Endometrium (tissue), 2 donors: ENCODE measurements around the gene KRTAP10-2.

Experiments
- FAIRE-seq: peaks from 2 replicates; lab custom pipeline; 2012; peaks lifted over from hg19 to GRCh38; lab: Jason Lieb, UNC
- donor health status: control.
- donor health status: control.

Gene KRTAP10-2

DNA sequence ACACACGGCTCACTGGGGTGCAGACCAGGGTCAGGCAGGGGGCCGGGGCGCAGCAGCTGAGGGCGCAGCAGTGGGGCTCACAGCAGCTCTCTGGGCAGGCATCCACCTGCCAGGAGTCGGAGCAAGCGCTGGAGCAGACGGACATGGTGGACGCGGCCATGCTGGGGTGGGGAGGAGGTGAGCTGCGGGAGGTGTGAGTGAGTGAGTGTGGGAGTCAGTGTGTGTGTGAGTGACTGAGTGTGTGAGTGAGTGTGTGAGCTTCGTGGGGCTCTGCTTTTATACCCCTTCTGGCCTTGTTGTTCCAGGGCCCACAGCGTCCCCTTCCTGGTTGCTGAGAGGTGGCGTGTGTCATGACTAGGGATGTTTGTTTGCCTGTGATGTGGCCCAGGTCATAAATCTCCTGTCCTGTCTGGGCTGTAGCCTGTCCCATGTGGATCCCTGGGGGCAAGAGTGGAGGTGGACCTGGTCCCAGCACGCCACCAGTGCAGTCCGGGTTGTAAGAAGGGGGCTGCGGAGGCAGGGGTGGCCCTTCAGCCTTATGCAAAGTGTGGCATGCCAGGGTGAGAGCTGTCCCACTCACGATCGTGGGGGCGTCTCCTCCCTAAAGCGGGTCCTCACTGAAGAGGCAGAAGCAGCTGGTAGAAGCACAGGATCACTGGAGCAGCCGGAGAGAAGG, 11.2 kb downstream of the KRTAP10-2 start, which contains the start of gene KRTAP10-1:
Gene KRTAP10-1 (minus strand): TSS at position 205 of the 676 bp plus-strand sequence. CDS start 45 bp downstream, at position 160.
- no peak for FAIRE-seq

DNA sequence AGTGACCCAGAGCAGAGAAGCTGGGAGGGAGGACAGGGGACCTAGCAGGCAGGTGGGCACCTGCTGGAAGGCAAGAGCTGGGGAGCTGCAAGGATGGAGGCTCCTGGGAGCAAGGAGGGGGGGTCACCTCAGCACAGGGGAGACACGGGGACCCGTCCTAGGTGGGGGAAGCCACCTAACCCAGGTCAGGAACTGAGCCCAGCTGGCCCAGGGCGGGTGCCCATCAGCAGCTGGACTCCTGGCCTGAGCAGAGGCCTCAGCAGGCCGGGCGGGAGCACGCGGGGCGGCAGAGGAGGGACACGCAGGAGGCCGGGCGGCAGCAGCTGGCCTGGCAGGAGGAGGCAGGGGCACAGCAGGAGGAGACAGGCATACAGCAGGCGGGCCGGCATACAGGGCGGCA, 12.3 kb downstream of the KRTAP10-2 start:
- no peak for FAIRE-seq

DNA sequence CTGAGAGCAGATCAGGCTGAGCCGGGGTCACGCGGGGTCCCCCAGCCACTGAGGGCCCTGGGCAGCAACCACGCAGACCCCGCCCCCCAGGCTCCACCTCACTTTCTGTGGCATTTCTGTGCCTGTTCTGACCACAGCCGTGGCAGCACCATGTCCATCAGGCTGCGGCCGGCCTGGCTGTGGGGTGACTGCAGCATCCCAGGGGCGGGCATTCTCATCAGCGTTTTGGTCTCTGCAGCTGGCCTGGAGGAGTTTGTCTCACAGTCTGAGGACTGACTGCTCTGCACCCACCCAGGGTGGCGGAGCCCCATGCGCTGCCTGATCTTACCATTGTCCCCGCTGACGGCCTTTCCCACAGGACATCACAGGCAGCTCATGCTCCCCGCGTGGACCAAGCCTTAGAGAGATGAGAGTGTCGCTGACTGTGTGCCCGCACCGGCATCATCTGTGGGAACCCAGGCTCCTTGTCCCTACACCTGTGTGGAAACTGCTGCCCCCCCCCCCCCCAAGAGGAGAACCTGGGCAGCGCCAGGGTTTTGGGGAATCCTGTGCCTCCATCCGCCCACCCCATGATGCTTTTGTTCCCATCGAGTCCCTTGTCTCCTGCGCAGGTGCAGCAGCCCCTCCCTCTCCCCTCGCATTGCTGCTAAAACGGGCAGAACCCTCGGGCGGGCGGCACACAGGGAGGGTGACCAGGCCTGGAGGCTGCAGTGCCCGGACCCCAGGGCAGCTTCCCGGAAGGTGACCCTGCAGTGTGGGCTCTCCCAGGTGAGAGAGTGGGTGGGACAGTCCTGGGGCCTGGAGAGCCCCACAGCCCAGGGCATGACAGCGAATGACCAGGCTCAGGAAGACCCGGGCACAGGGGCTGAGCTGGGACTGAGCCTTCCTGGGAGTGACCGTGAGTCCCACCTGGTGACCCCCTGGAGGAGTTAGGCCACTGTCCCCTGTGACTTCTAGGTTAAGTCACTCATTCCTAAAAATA, 13.1 kb downstream of the KRTAP10-2 start:
- FAIRE-seq = no peak

DNA sequence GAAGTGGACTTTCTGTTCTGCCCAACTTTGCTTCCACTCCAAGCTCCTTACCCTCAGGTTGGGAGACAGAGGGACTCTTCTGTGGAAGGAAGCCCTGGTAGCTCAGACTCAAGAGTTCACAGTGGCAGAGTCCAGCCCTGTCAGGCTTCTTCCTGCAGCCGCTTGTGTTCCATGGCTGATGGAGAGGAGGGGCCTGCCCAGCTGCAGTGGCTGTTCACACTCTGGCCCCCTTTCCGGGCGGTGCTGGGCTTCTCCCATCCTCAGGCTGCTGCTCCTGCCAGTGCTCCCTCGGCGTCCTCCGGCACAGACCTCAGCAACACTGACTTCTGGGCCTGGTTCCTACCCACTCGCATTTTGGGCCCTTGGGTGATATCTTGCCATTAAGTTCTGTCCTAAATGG, 15.3 kb downstream of the KRTAP10-2 start:
- FAIRE-seq = no peak

DNA sequence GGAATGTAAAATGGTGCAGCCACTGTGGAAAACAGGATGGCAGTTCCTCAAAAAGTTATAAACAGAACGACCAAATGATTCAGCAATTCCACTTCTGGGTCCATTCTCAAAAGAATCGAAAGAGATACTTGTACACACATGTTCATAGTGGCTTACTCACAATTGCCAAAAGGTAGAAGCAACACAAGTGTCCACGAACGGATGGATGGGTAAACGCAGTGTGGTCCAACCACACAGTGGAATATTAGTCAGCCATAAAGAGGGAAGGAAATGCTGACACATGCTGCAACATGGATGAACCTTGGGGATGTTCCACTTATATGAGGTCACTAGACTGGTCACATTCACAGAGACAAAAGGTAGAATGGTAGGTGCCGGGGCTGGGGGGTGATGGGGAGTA, 16.6 kb downstream of the KRTAP10-2 start:
- FAIRE-seq = no peak

DNA sequence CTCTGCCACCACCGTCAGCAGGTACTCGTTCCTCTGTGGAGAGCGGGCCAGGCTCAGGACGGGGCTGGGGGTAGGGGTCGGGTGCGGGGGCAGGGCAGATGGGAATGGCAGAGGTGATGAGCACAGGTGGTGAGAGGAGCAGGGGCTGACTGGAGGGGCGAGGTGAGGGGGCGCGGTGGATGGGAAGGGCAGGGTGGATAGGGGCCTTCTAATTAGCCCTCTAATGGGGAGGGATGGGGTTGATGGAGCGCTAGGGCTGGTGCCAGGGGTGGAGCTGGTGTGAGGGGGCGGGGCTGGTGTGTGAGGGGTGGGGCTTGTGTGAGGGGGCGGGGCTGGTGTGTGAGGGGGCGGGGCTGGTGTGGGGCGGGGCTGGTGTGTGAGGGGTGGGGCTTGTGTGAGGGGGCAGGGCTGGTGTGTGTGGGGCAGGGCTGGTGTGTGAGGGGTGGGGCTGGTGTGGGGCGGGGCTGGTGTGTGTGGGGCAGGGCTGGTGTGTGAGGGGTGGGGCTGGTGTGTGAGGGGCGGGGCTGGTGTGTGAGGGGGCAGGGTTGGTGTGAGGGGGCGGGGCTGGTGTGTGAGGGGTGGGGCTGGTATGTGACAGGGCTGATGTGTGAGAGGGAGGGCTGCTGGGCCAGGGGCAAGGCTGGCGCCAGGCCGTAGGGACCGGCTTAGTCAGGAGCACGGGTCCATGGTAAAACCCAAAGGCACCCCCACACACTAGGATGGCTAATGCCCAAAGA, 17.2 kb downstream of the KRTAP10-2 start:
- FAIRE-seq = no peak

DNA sequence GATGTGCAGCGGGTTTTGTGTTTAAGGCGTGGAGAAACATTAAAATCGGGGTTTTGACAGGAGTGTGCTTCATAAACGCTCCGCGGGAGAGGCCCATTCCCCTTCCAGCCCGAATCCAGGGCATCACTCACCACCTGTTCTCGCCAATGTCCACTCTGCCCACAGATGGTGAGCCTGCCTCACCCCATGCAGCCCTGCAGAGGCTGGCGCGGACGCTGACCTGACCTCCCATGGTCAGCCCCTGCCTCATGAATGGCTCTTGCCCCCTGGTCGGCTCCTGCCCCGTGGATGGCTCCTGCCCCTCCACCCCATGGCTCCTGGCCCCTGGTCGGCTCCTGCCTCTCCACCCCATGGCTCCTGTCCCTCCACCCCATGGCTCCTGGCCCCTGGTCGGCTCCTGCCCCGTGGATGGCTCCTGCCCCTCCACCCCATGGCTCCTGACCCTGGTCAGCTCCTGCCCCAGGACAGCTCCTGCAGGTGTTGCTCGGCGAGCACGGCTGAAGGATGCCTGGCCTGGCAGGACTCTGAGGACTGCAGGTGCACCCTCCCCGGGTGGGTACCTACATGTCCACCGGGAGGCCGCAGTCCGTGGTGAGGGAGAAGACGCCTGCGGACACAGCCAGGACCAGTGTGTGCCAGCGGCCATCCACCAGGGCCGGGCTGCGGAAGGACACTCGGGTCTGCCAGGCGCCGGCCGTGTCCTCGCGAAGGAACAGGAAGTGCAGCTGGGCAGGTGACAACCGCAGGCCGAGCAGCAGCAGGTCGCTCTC, 18.0 kb downstream of the KRTAP10-2 start:
- FAIRE-seq = no peak

DNA sequence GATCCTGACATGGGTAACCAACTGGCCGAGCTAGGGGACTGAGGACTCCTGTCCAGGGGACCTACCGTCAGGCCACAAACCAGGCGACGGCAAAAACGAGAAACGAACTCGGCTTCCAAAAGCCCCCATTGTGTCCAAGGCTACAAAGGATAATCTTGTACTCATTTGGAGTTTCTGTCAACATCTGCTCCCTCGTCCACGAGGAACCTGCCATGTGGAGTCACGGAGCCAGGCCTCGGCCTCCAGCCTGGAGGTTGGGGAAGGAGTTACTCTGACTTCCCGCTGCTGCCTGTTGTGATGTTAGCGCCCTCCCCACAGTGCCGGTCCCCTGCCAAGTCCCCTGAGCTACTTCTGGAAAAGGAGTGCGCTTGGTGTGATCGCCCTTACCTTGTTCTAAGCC, 18.6 kb downstream of the KRTAP10-2 start:
- FAIRE-seq = no peak

DNA sequence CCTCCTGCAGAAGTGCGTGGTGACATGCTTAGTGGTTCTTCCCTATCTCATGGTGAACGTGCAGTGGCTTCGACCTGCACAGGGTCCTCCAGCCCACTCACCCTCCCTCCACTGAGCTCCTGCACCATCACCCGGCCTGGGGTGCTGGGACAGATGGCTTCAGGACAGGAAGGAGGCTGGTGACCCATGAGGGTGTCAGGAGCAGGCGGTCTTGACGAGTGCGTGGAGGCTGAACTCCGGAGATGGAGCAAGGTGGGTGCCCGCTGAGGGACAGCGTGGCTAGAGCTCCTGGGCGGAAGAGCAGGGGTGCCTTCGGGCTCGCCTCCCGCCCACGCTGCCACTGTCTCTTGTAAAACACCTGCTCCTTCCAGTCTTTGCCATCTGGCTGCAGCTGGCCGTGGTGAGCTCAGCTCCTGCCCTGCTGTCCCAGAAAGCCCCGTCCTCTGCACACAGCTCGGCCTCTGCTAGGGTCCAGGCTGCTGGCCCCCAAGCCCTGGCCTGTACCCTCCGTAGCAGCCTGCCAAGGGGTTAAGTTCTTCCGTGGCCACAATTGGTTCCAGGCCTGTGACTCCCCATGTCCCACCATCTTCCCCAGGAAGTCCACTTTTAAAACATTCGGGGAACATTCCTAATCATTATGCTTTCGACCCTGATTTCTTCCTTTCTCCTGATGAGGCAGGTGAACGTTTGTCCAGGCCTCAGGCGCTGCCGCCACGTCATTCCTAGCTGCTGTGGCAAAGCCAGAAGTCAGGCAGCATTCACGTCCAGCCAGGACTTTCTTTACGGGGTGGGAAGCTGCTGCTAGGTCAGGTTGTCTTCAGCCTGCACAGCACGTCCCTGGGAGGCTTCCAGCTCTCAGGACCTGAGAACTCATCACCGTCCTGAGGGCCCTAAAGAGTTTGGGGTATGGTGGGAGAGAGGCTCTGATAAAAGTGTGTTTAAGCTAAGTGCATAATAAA, 19.4 kb downstream of the KRTAP10-2 start:
- FAIRE-seq = no peak

DNA sequence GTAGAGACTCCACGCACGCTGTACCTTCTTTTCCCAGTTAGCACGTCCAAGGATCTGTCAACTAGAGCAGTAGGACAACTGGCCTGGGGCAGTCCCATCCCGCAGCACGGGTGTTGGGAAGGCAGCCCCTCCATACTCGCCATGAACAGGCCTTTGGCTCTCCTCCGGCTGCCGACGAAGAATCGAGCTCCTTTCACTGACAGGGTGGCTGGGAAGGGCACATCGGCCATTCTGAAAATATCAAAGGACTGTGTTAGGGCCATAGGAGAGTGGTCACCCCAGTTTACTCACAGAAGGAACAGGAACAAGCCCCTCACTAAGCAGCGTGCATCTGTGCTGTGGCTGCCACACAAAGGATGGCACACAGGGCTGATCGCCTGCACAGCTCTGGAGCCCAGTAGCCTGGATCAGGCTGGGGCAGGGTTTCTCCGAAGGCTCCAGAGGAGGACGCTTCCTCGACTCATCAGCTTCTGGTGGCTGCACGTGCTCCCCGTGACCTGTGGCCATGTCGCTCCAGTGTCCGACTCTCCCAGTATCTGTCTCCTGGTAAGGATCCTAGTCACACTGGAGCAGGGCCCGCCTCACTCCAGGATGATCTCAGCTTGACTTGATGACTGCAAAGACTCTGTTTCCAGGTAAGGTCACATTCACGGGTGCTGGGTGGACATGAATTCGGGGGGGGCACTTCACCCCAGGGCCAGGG, 20.3 kb downstream of the KRTAP10-2 start:
- FAIRE-seq = no peak

DNA sequence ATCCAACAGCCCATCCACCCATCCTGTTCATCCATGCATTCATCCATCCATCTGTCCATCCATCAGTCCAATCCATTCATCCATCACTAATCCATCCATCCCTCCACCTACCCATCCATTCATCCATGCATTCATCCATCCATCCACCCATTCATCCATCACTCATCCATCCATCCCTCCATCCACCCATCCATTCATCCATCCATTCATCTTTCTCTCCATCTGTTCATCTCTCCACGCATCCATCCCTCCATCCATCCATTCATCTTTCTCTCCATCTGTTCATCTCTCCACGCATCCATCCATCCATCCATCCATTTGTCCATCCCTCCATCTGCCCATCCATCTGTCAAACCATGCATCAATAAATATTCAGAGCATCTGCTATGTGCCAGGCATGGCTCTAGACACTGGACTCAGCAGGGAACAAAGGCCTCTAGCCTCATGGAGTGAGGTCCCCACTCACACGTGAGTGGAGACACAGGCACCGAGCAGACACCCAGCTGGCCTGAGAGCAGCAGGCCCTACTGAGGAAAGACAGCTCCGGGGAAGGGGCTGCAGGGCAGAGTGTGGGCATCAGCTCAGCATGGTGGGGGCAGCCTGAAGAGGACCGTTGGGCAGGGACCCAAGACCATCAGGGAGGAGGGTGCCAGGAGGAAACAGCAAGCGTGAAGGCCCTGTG, 20.9 kb downstream of the KRTAP10-2 start:
- no peak for FAIRE-seq

DNA sequence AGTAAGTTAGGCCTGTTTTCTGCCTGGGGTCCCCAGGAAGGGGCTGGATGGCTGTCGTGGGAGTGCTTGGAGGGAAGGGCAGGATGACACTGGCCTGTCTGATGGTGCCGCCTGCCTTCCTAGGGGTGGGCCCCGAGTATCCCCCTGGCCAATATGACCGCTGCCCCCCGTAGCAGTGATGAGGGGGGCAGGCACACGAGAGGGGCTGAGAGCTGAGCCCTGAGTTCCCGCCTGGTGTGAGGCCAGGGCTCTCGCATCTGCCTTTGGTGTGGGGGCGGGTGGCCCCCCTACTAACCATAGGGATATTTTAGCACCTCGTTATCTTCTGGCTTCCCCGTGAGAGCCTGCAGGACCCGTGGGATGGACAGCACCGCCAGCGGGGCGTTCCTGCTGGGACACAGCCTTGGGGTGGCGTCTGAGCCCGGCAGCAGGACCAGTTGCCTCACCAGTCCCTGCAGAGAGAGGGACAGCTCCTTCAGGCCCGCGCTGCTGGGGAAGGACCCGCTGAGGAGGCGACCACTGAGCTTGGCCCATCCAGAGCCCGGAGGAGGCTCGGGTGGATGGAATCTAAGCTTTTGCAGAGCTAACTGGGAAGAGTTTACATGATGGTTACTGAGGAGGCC, 21.7 kb downstream of the KRTAP10-2 start:
- FAIRE-seq = no peak

DNA sequence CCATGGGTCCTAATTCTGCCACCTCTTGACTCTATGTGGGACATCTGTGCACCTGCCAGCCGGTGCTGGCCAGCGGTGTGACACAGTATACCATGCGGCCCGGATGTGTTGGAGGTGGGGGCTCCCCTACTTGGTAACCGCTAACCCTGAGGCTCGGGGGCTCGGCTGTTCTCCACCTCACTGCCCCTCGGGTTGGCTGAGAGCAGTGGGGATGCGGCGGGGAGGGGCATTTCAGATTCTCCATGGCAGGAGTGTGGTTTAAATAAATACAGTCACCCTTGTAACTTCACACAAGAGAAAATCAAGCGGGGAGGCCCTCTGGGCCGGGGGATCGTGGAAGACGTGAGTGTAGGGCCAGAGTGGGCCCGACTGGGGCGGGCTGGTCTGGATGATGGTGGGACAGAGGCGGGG, 22.3 kb downstream of the KRTAP10-2 start:
- no peak for FAIRE-seq

DNA sequence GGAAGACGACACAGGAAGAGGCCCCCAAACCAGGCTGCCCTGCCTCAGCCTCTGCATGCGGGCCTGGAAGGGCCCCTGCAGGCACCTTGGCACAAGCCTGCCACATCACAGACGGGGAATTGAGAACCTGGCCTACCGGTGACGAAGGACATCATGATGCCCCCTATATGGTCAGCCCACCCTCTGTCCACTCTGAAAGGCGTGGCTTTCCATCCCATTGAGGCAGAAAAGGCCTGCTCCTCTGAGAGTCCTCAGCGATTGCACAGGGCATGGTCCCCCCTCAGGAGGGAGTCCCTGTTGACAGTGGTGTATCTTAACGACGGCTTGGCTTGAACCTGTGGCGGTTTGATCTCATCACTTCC, 22.7 kb downstream of the KRTAP10-2 start:
- no peak for FAIRE-seq

DNA sequence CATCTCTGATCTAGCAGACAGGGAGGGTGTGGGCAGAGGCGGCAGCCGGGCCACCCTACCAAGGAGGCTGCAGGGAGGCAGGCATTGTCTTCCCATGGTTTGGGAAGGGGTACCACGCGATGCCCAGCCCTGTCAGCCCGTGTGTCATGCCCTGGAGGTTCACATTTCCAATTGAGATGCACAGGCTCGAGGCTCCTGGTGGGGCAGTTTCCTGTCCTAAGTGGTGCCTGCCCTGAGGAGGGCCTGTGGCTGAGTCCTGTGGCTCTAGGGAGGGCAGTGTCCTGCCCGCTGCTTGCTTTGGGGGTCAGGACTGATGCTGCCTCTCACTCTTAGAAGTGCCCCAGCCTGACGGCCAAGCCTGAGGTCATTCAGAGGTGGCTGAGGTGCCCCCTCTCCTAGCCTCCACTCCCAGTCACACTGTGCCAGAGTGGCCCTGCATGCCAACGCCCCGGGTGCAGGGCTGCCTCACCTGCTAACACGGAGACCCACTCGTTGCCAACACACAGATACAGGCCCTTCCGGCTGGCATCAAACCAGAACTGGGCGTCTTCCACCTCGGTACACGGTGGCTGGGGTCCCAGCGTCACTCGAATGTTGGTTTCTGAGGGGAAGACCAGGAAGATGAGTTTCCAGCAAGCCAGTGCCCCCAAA, 23.2 kb downstream of the KRTAP10-2 start:
- no peak for FAIRE-seq

DNA sequence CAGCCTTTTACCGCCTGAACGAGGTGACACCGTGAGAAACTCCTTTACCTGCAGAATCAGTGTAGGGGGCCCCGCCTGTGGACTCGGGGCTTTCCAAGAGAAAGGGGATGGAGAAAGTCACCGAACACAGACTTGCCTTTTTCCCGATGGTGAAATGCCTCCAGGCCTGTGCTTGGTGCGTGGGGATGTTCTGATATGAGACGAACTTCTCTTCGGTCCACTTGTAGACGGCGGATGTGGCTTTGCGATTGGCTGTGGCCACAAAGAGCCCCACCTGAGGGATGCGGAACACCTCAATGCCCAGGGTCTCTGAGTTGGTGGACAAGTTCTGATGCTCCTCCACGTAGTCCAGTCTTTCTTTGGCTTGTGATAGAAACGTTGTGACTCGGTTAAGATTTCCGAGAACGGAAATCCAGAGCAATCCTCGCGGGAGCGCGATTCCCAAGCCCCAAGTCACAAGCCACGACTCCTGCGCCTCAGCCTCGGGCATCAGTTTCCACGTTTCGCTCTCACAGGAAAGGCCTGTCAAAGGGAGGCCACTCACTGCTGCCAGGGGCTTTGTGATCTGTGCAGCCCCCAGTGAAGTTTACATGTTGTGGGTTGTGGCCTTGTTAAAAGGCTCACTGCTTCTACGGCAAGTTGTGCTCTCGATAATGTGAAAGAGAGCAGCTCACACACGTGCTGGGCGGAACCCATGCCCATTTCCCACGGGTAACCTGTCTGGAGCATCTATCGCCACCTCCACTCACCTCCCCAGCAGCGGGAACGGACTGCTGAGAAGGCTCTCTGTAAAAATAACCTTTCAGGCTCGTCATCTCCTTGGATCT, 23.9 kb downstream of the KRTAP10-2 start:
- no peak for FAIRE-seq
